Hepatocyte (in vitro differentiated cells): ENCODE measurements around the gene GTPBP4. TPM values are rescaled to one million over a fixed set of nuclear protein-coding genes. Genes with fewer than 3 reads are reported as not detected.
A peak's percentile ranks its signal among the peaks of the same experiment; 100 is the strongest.

Source experiments
- DNase-seq: peaks from one replicate; pipeline ENCODE4 v3.0.0-alpha.2; 2016; ENCODE audit warnings: low spot score
- H2AFZ ChIP-seq: fragments of 200-600 bp; sonication (generic); 2 replicates; pipeline ENCODE4 v1.6.0; 2016; ENCODE audit warnings: antibody characterized with exemption, mild to moderate bottlenecking
- H3K27ac ChIP-seq: fragments of 200-600 bp; sonication (generic); 2 replicates; pipeline ENCODE4 v1.5.1; 2016; ENCODE audit warnings: mild to moderate bottlenecking
- H3K27me3 ChIP-seq: fragments of 200-600 bp; sonication (generic); 2 replicates; pipeline ENCODE4 v1.6.1; 2016
- H3K36me3 ChIP-seq: fragments of 200-600 bp; sonication (generic); replicated peaks from 2 replicates; pipeline ENCODE4 v1.5.1; 2016; ENCODE audit warnings: low read depth; ENCODE audit not compliant: insufficient read depth
- H3K4me1 ChIP-seq: fragments of 200-600 bp; sonication (generic); 2 replicates; pipeline ENCODE4 v1.5.1; 2016; ENCODE audit warnings: mild to moderate bottlenecking, moderate library complexity; ENCODE audit not compliant: insufficient read depth
- H3K4me2 ChIP-seq: fragments of 200-600 bp; sonication (generic); 2 replicates; pipeline ENCODE4 v1.6.0; 2016
- H3K4me3 ChIP-seq: fragments of 200-600 bp; sonication (generic); 2 replicates; pipeline ENCODE4 v1.5.1; 2016; ENCODE audit warnings: mild to moderate bottlenecking
- H3K79me2 ChIP-seq: fragments of 200-600 bp; sonication (generic); 2 replicates; pipeline ENCODE4 v1.6.0; 2017; ENCODE audit warnings: mild to moderate bottlenecking
- H3K9me2 ChIP-seq: fragments of 200-600 bp; sonication (generic); replicated peaks from 2 replicates; pipeline ENCODE4 v1.6.0; 2017; ENCODE audit warnings: mild to moderate bottlenecking; ENCODE audit not compliant: insufficient read depth
- H3K9me3 ChIP-seq: fragments of 200-600 bp; sonication (generic); 2 replicates; pipeline ENCODE4 v1.5.1; 2016; ENCODE audit warnings: low read depth, mild to moderate bottlenecking
- H4K20me1 ChIP-seq: fragments of 200-600 bp; sonication (generic); 2 replicates; pipeline ENCODE4 v1.6.0; 2016; ENCODE audit warnings: mild to moderate bottlenecking; ENCODE audit not compliant: insufficient read depth, poor library complexity, severe bottlenecking
- EZH2 ChIP-seq: fragments of 200-600 bp; sonication (generic); IDR thresholded peaks from 2 replicates; pipeline ENCODE4 v1.6.1; 2016; ENCODE audit warnings: antibody characterized with exemption, mild to moderate bottlenecking, borderline replicate concordance
- EZH2phosphoT487 ChIP-seq: fragments of 200-600 bp; sonication (generic); IDR thresholded peaks from one replicate; pipeline ENCODE4 v1.6.1; 2018; ENCODE audit warnings: antibody characterized with exemption, mild to moderate bottlenecking, low read depth, moderate library complexity; ENCODE audit not compliant: unreplicated experiment, severe bottlenecking
- WGBS: methylation state at CpG from one replicate; pipeline ENCODE4 v1.1.6; 2016; ENCODE audit warnings: low lambda C conversion rate; ENCODE audit errors: missing lambda C conversion rate; 5-methylcytosine and 5-hydroxymethylcytosine counted together
- polyA plus RNA-seq: library from polyadenylated mRNA; unstranded; fragments of >200 nt; fragmentation: Nextera tagmentation; extraction: Ambion mirVana; gene quantifications from 2 replicates; pipeline ENCODE4 v1.2.1, GENCODE V29; 2016
- total RNA-seq: library from RNA; depleted of rRNA; stranded (reverse); fragments of >200 nt; gene quantifications from 2 replicates; pipeline ENCODE4 v1.2.3, GENCODE V29; 2014
- TF ChIP-seq, protein P1 (sequence below): fragments of 200-600 bp; sonication (generic); IDR thresholded peaks from 2 replicates; pipeline ENCODE4 v1.5.1; 2016; ENCODE audit warnings: antibody characterized with exemption, mild to moderate bottlenecking; ENCODE audit not compliant: poor library complexity

Gene GTPBP4
- total and polyA plus RNA-seq, 2 experiments from 2014 or later, result 34.2 to 55.5 TPM

DNA sequence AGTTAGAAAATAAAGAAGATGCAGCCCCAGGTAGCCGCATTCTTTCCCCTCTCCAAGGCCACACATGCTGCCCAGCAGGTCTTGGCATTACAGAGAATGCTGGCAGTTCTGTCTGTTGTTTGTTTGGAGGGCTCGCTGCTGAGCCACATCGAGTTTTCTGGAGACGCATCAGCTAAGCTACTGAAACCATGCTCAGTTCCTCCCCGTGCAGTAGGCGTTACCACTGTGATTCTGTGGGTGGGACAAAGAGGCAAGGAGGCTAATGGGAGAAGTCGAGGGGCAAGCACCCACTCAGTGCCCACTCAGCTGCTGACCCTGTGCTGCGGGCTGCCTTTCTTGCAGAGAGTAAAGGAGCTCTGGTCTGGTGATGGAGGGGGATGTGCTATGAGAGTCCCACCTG is 15.5 kb upstream of the GTPBP4 start:
- no peaks in the 10 kb centered on the region for H4K20me1 ChIP-seq
- DNase-seq, result no peak
- no peaks in the 10 kb centered on the region for H3K79me2 ChIP-seq
- peak overlapping the region; percentile 98 for H3K27ac ChIP-seq
- H3K4me1 ChIP-seq, result peaks cover 30% of the 10 kb centered on the region
- WGBS, result 91% methylated on average over 8 of the region's 8 CpGs
- H3K4me2 ChIP-seq, result no peak overlapping the region
- H3K36me3 ChIP-seq, result no peaks in the 10 kb centered on the region
- no peak overlapping the region for H2AFZ ChIP-seq
- H3K9me3 ChIP-seq, result no peaks in the 10 kb centered on the region
- no peak overlapping the region for H3K4me3 ChIP-seq
- TF ChIP-seq EZH2, result no peak
- TF ChIP-seq, protein P1, sequence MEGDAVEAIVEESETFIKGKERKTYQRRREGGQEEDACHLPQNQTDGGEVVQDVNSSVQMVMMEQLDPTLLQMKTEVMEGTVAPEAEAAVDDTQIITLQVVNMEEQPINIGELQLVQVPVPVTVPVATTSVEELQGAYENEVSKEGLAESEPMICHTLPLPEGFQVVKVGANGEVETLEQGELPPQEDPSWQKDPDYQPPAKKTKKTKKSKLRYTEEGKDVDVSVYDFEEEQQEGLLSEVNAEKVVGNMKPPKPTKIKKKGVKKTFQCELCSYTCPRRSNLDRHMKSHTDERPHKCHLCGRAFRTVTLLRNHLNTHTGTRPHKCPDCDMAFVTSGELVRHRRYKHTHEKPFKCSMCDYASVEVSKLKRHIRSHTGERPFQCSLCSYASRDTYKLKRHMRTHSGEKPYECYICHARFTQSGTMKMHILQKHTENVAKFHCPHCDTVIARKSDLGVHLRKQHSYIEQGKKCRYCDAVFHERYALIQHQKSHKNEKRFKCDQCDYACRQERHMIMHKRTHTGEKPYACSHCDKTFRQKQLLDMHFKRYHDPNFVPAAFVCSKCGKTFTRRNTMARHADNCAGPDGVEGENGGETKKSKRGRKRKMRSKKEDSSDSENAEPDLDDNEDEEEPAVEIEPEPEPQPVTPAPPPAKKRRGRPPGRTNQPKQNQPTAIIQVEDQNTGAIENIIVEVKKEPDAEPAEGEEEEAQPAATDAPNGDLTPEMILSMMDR, result no peak
- no peak for TF ChIP-seq EZH2phosphoT487
- no peaks in the 10 kb centered on the region for H3K9me2 ChIP-seq
- H3K27me3 ChIP-seq, result no peaks in the 10 kb centered on the region

DNA sequence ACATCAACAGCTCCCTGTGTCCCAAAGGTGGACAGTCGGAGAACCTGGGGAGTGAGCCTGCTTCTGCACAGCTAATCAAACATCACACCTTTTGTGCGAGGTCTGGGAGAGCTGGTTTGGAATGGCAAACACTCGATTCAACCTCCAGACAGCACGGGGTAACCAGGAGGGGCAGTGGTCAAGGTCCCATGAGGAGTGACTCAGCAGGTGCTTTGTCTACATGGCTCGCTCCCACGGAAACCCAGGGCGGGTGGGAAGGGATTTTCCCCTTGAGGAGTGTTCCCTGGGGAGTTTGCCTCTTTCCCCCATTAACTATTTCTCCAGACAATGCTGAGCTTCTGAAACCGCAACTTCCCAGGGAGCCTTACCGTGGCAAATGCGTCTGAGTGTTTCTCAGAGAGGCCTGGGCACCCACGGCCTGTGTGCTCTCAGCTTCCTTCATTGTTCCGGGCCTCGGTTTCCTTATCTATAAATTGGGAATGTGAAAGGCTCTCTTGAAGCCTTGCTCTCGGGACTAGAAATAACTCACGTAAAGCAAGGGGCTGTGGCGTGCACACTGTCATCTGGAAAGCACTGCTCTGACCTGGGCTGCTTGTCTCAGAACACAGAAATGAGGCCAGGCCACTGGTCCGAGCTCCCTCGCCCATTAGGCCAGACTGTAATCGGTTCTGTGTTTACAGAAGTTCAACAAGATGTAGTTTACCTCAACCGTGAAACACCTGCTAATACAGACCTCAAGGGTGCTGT is 14.0 kb upstream of the GTPBP4 start:
- peaks cover 30% of the 10 kb centered on the region for H3K4me1 ChIP-seq
- peak; percentile 81 for DNase-seq
- no peak overlapping the region for H2AFZ ChIP-seq
- no peaks in the 10 kb centered on the region for H3K79me2 ChIP-seq
- H3K27me3 ChIP-seq, result no peaks in the 10 kb centered on the region
- peak overlapping the region; percentile 98 for H3K27ac ChIP-seq
- H4K20me1 ChIP-seq, result no peaks in the 10 kb centered on the region
- no peaks in the 10 kb centered on the region for H3K9me2 ChIP-seq
- H3K4me2 ChIP-seq, result no peak overlapping the region
- TF ChIP-seq, protein P1, result no peak
- TF ChIP-seq EZH2, result no peak
- no peak for TF ChIP-seq EZH2phosphoT487
- H3K36me3 ChIP-seq, result no peaks in the 10 kb centered on the region
- no peaks in the 10 kb centered on the region for H3K9me3 ChIP-seq
- 58% methylated on average over 20 of the region's 20 CpGs for WGBS
- no peak overlapping the region for H3K4me3 ChIP-seq

DNA sequence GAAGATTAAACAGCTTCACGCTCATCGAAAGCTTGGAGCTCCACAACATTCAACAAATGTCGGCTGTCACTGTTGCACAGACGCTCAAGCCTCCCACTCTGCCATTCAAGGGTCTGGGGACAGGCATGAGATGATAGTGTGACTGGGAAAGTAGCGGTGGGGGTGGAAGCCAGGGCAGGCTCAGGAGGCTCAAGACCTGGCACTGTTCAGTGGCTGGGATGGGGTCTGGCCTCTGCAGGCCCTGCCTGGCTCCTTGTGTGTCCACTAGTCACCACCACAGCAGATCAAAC is 13.5 kb upstream of the GTPBP4 start:
- no peaks in the 10 kb centered on the region for H3K36me3 ChIP-seq
- no peaks in the 10 kb centered on the region for H3K27me3 ChIP-seq
- H4K20me1 ChIP-seq, result no peaks in the 10 kb centered on the region
- no peak overlapping the region for H2AFZ ChIP-seq
- peak overlapping the region; percentile 98 for H3K27ac ChIP-seq
- H3K79me2 ChIP-seq, result no peaks in the 10 kb centered on the region
- no peak for DNase-seq
- H3K9me3 ChIP-seq, result no peaks in the 10 kb centered on the region
- peaks cover 26% of the 10 kb centered on the region for H3K4me1 ChIP-seq
- H3K9me2 ChIP-seq, result no peaks in the 10 kb centered on the region
- H3K4me3 ChIP-seq, result no peak overlapping the region
- no peak overlapping the region for H3K4me2 ChIP-seq
- TF ChIP-seq EZH2, result no peak
- 91% methylated on average over 5 of the region's 5 CpGs for WGBS

DNA sequence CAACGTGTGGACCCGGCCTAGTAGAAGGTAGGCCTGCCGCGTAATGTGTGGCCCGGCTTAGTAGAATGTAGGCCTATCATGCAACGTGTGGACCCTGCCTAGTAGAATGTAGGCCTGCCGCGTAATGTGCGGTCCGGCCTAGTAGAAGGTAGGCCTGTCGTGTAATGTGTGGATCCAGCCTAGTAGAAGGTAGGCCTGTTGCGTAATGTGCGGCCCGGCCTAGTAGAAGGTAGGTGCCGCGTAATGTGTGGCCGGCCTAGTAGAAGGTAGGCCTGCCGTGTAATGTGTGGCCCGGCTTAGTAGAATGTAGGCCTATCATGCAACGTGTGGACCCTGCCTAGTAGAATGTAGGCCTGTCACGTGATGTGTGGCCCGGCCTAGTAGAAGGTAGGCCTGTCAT is 11.9 kb upstream of the GTPBP4 start:
- 98% methylated on average over 22 of the region's 22 CpGs for WGBS
- no peak overlapping the region for H3K4me2 ChIP-seq
- H3K36me3 ChIP-seq, result no peaks in the 10 kb centered on the region
- no peaks in the 10 kb centered on the region for H3K79me2 ChIP-seq
- H3K9me3 ChIP-seq, result no peaks in the 10 kb centered on the region
- TF ChIP-seq, protein P1, result no peak
- no peak for TF ChIP-seq EZH2phosphoT487
- no peak overlapping the region for H2AFZ ChIP-seq
- no peaks in the 10 kb centered on the region for H4K20me1 ChIP-seq
- no peaks in the 10 kb centered on the region for H3K9me2 ChIP-seq
- no peak for DNase-seq
- no peak overlapping the region for H3K27ac ChIP-seq
- H3K27me3 ChIP-seq, result no peaks in the 10 kb centered on the region
- H3K4me1 ChIP-seq, result peaks cover 16% of the 10 kb centered on the region
- no peak overlapping the region for H3K4me3 ChIP-seq
